Trophoblast cell (in vitro differentiated cells and primary cell): Measurements from ENCODE around the gene PDIA6.

Experiments
- DNase-seq, 2 donors: peaks; one replicate each; pipeline ENCODE4 v3.0.0-alpha.2; 2016
- H2AFZ ChIP-seq: 2 replicates; pipeline ENCODE4 v1.6.1; 2013; ENCODE audit warnings: low read length, moderate library complexity, mild to moderate bottlenecking; ENCODE audit not compliant: insufficient read depth, poor library complexity
- H2AK5ac ChIP-seq: 2 replicates; pipeline ENCODE4 v1.6.1; 2013; ENCODE audit warnings: mild to moderate bottlenecking, low read length
- H2BK120ac ChIP-seq: 2 replicates; pipeline ENCODE4 v1.6.1; 2013; ENCODE audit warnings: low read length, mild to moderate bottlenecking, moderate library complexity; ENCODE audit not compliant: insufficient read depth, poor library complexity
- H2BK12ac ChIP-seq: 2 replicates; pipeline ENCODE4 v1.6.1; 2013; ENCODE audit warnings: mild to moderate bottlenecking, low read length, moderate library complexity
- H2BK5ac ChIP-seq: 2 replicates; pipeline ENCODE4 v1.6.1; 2013; ENCODE audit warnings: low read length, low read depth, moderate library complexity, mild to moderate bottlenecking; ENCODE audit not compliant: poor library complexity
- H3K14ac ChIP-seq: 2 replicates; pipeline ENCODE4 v1.6.1; 2013; ENCODE audit warnings: mild to moderate bottlenecking, low read length
- H3K18ac ChIP-seq: 2 replicates; pipeline ENCODE4 v1.6.1; 2013; ENCODE audit warnings: mild to moderate bottlenecking, low read length
- H3K23ac ChIP-seq: 2 replicates; pipeline ENCODE4 v1.6.1; 2013; ENCODE audit warnings: low read length
- H3K27ac ChIP-seq: 2 replicates; pipeline ENCODE4 v1.5.1; 2013; ENCODE audit warnings: low read depth, mild to moderate bottlenecking, inconsistent platforms, low read length, moderate library complexity
- H3K27me3 ChIP-seq: 2 replicates; pipeline ENCODE4 v1.6.1; 2013; ENCODE audit warnings: inconsistent platforms, mild to moderate bottlenecking, low read length, moderate library complexity; ENCODE audit not compliant: insufficient read depth
- H3K36me3 ChIP-seq, 2 experiments: 1 replicate in 1 of 2; 2 replicates in 1 of 2; pipeline ENCODE4 v1.6.1; 2013; ENCODE audit warnings: low read length in 2 of 2, mild to moderate bottlenecking in 2 of 2, moderate library complexity in 1 of 2; ENCODE audit not compliant: insufficient read depth in 2 of 2, control insufficient read depth in 1 of 2
- H3K4ac ChIP-seq: 2 replicates; pipeline ENCODE4 v1.6.1; 2013; ENCODE audit warnings: low read depth, mild to moderate bottlenecking, low read length, moderate library complexity
- H3K4me1 ChIP-seq, 2 experiments: 1 replicate in 1 of 2; 2 replicates in 1 of 2; pipeline ENCODE4 v1.6.1; 2013; ENCODE audit warnings: low read length in 2 of 2, mild to moderate bottlenecking in 2 of 2, moderate library complexity in 1 of 2; ENCODE audit not compliant: insufficient read depth in 2 of 2, control insufficient read depth in 1 of 2
- H3K4me2 ChIP-seq: 2 replicates; pipeline ENCODE4 v1.6.1; 2013; ENCODE audit warnings: inconsistent platforms, mild to moderate bottlenecking, low read length, moderate library complexity
- H3K4me3 ChIP-seq: 2 replicates; pipeline ENCODE4 v1.5.1; 2013; ENCODE audit warnings: mild to moderate bottlenecking, low read depth, low read length, inconsistent platforms
- H3K79me1 ChIP-seq: one replicate; pipeline ENCODE4 v1.6.1; 2013; ENCODE audit warnings: low read length
- H3K79me2 ChIP-seq: 2 replicates; pipeline ENCODE4 v1.6.1; 2013; ENCODE audit warnings: low read length, mild to moderate bottlenecking; ENCODE audit not compliant: control insufficient read depth, insufficient read depth, poor library complexity
- H3K9ac ChIP-seq: 2 replicates; pipeline ENCODE4 v1.6.1; 2013; ENCODE audit warnings: mild to moderate bottlenecking, low read length
- H3K9me3 ChIP-seq: 2 replicates; pipeline ENCODE4 v1.6.1; 2013; ENCODE audit warnings: low read depth, mild to moderate bottlenecking, control low read depth, inconsistent platforms, low read length; ENCODE audit not compliant: insufficient read depth
- H4K12ac ChIP-seq: 2 replicates; pipeline ENCODE4 v1.6.1; 2013; ENCODE audit warnings: low read depth, mild to moderate bottlenecking, low read length, moderate library complexity
- H4K8ac ChIP-seq: 2 replicates; pipeline ENCODE4 v1.6.1; 2013; ENCODE audit warnings: low read depth, mild to moderate bottlenecking, low read length, moderate library complexity
- H4K91ac ChIP-seq: one replicate; pipeline ENCODE4 v1.6.1; 2013; ENCODE audit warnings: low read depth, mild to moderate bottlenecking, low read length, moderate library complexity
- WGBS: extraction: QIAGEN DNeasy Blood & Tissue Kit; methylation state at CpG from one replicate; pipeline ENCODE4 v1.1.7; 2013; ENCODE audit warnings: missing lambda C conversion rate; ENCODE audit not compliant: insufficient read length, insufficient coverage; ENCODE audit errors: extremely low coverage; 5-methylcytosine and 5-hydroxymethylcytosine counted together

Gene PDIA6

GRCh38 chr2:10828346-10828745 lies 15.8 kb upstream of the PDIA6 start:
- Histone ChIP-seq H3K9ac (no peak overlapping the region), H3K27ac (no peak overlapping the region), H3K79me2 (no peaks in the 10 kb centered on the region), H3K36me3 (no peaks in the 10 kb centered on the region), H3K18ac (no peak overlapping the region), H2BK5ac (no peak overlapping the region), H3K14ac (no peak overlapping the region), H3K79me1 (no peaks in the 10 kb centered on the region), H3K4me2 (no peak overlapping the region), H2AK5ac (no peak overlapping the region), H3K4me1 (peaks cover 0 to 3% of the 10 kb centered on the region in 2 experiments), H2BK12ac (no peak overlapping the region), H4K8ac (no peak overlapping the region), H4K12ac (no peak overlapping the region), H4K91ac (no peak overlapping the region), H3K4me3 (no peak overlapping the region), H3K23ac (no peak overlapping the region), H2BK120ac (no peak overlapping the region), H3K4ac (no peak overlapping the region), H2AFZ (no peak overlapping the region), H3K9me3 (peaks cover 6% of the 10 kb centered on the region), H3K27me3 (no peaks in the 10 kb centered on the region)
- no CpG with 5 or more reads among the region's 11 CpGs for WGBS
- no peak for DNase-seq

GRCh38 chr2:10826625-10827024 lies 14.0 kb upstream of the PDIA6 start:
- H3K27ac ChIP-seq = no peak overlapping the region
- no peaks in the 10 kb centered on the region for H3K27me3 ChIP-seq
- H3K4ac ChIP-seq = no peak overlapping the region
- H4K91ac ChIP-seq = no peak overlapping the region
- H2BK5ac ChIP-seq = no peak overlapping the region
- no peak overlapping the region for H4K12ac ChIP-seq
- no peak overlapping the region for H2AK5ac ChIP-seq
- no peak overlapping the region for H3K23ac ChIP-seq
- no peak overlapping the region for H3K9ac ChIP-seq
- no peak for DNase-seq
- no peak overlapping the region for H3K4me2 ChIP-seq
- H3K18ac ChIP-seq = no peak overlapping the region
- H3K79me1 ChIP-seq = no peaks in the 10 kb centered on the region
- H3K4me3 ChIP-seq = no peak overlapping the region
- no peak overlapping the region for H2BK12ac ChIP-seq
- H2BK120ac ChIP-seq = no peak overlapping the region
- no peaks in the 10 kb centered on the region for H3K36me3 ChIP-seq
- no CpG with 5 or more reads among the region's 8 CpGs for WGBS
- no peaks in the 10 kb centered on the region for H3K4me1 ChIP-seq
- no peaks in the 10 kb centered on the region for H3K79me2 ChIP-seq
- H3K9me3 ChIP-seq = peaks cover 6% of the 10 kb centered on the region
- H3K14ac ChIP-seq = no peak overlapping the region
- no peak overlapping the region for H2AFZ ChIP-seq
- H4K8ac ChIP-seq = no peak overlapping the region

- Histone ChIP-seq H4K91ac (no peak overlapping the region), H3K36me3 (no peaks in the 10 kb centered on the region), H3K23ac (no peak overlapping the region), H3K4ac (no peak overlapping the region), H2AFZ (no peak overlapping the region), H2BK120ac (no peak overlapping the region), H3K4me3 (no peak overlapping the region), H2AK5ac (no peak overlapping the region), H2BK5ac (no peak overlapping the region), H3K79me1 (no peaks in the 10 kb centered on the region), H3K4me2 (no peak overlapping the region), H4K12ac (no peak overlapping the region), H3K79me2 (no peaks in the 10 kb centered on the region), H3K18ac (no peak overlapping the region), H3K27me3 (no peaks in the 10 kb centered on the region), H4K8ac (no peak overlapping the region), H3K14ac (no peak overlapping the region), H3K4me1 (no peaks in the 10 kb centered on the region), H2BK12ac (no peak overlapping the region), H3K27ac (no peak overlapping the region), H3K9ac (no peak overlapping the region), H3K9me3 (peaks cover 6% of the 10 kb centered on the region)
- no CpG with 5 or more reads among the region's 8 CpGs for WGBS
- DNase-seq = no peak
These were observed 13.4 kb upstream of the PDIA6 start for GRCh38 chr2:10826026-10826425.

- no peak overlapping the region for H3K4me3 ChIP-seq
- H3K4me1 ChIP-seq = no peaks in the 10 kb centered on the region
- no peak for DNase-seq
- H2AFZ ChIP-seq = no peak overlapping the region
- no peak overlapping the region for H3K4ac ChIP-seq
- no peaks in the 10 kb centered on the region for H3K27me3 ChIP-seq
- no peak overlapping the region for H4K12ac ChIP-seq
- no peak overlapping the region for H3K14ac ChIP-seq
- no CpG with 5 or more reads among the region's 4 CpGs for WGBS
- no peak overlapping the region for H4K8ac ChIP-seq
- no peak overlapping the region for H2BK12ac ChIP-seq
- no peak overlapping the region for H2BK5ac ChIP-seq
- no peak overlapping the region for H2AK5ac ChIP-seq
- H3K18ac ChIP-seq = no peak overlapping the region
- no peak overlapping the region for H4K91ac ChIP-seq
- H3K79me2 ChIP-seq = no peaks in the 10 kb centered on the region
- no peak overlapping the region for H3K4me2 ChIP-seq
- peaks cover 4% of the 10 kb centered on the region for H3K9me3 ChIP-seq
- H3K27ac ChIP-seq = no peak overlapping the region
- H3K23ac ChIP-seq = no peak overlapping the region
- H3K9ac ChIP-seq = no peak overlapping the region
- H3K36me3 ChIP-seq = no peaks in the 10 kb centered on the region
- no peak overlapping the region for H2BK120ac ChIP-seq
- H3K79me1 ChIP-seq = no peaks in the 10 kb centered on the region
These were observed 11.6 kb upstream of the PDIA6 start for GRCh38 chr2:10824191-10824590.
